WI38 (cell line): ENCODE results near the gene OR6J1.
A peak's percentile ranks its signal among the peaks of the same experiment; 100 is the strongest.

Experiments
- H3K4me3 ChIP-seq: 2 replicates; pipeline ENCODE4 v1.5.1; 2011; ENCODE audit warnings: low read depth, mild to moderate bottlenecking, control low read depth, low read length
- CTCF ChIP-seq: IDR thresholded peaks from 2 replicates; pipeline ENCODE4 v1.5.1; 2012; ENCODE audit warnings: low read depth, mild to moderate bottlenecking, control low read depth, low read length

The OR6J1 gene

GRCh38 chr14:22658946-22659345 lies 14.8 kb upstream of the OR6J1 start:
- TF ChIP-seq CTCF, result no peak

GRCh38 chr14:22657861-22658260 lies 13.7 kb upstream of the OR6J1 start:
- no peak overlapping the region for H3K4me3 ChIP-seq
- 0 out of 2 replicates have a peak, but pooled peaks have one; percentile 11 for TF ChIP-seq CTCF

More at GRCh38 chr14:22658946-22659345, 14.8 kb upstream of the OR6J1 start:
- H3K4me3 ChIP-seq, result no peak overlapping the region

DNA sequence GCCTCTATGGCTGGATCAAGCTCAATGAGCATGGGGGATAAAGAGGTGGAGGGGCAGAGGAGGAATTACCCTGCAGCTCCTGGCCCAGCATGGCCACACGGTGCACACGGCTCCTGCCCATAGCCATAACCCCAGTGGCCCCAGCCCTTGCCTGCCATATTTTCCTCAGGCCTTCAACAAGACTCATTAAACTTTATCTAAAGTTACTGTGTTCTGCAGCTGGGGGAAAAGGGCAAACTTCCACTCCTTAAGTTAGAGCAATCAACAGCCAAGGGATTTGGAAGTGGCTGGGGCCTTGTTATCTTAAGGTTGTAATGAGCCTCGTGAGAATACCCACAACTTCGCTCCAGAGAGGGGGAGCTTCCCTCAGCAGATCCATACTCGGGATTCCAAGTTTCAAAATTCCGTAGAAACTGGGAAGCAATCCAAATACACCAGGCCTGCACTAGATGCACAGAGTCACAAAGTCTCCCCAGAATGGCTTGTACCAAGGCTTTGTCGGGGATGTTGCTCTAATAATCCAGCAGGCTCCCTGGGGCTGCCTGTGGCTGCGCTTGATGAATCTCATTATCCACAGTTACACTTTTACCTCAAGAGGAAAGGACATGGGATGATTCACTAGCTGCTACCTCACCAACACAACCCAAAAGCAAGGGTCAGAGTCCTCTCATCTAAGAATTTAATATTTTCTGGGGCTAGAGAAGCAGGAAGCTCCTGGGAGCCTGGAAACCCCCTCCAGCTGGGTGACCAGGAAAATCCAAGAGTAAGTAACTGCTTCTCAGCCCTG lies 13.0 kb upstream of the OR6J1 start:
- no peak for TF ChIP-seq CTCF
- no peak overlapping the region for H3K4me3 ChIP-seq

DNA sequence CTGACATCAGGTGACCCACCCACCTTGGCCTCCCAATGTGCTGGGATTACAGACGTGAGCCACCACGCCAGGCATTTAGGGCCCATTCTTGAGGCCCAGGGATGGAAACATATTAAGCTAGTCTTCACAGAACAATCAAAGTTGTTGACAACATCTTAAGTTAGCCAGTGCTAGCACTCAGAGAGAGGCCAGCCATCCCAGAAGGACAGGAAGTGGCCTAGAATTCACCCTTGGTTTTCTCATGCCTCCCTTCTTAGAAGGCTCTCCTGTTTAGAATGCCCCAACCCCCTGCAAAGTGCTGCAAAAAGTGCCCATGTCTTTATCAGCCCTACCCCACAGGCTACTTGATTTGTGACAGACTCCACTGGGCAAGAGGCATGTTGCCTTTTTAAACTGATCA lies 12.1 kb upstream of the OR6J1 start:
- TF ChIP-seq CTCF, result no peak

GRCh38 chr14:22653012-22653621 lies 9.0 kb upstream of the OR6J1 start:
- peak; percentile 93 for TF ChIP-seq CTCF

More for the DNA sequence above, 12.1 kb upstream of the OR6J1 start:
- H3K4me3 ChIP-seq, result no peak overlapping the region

GRCh38 chr14:22651586-22651985 lies 7.4 kb upstream of the OR6J1 start:
- no peak overlapping the region for H3K4me3 ChIP-seq

More at GRCh38 chr14:22653012-22653621, 9.0 kb upstream of the OR6J1 start:
- H3K4me3 ChIP-seq, result no peak overlapping the region

More at GRCh38 chr14:22651586-22651985, 7.4 kb upstream of the OR6J1 start:
- TF ChIP-seq CTCF, result no peak
